Measurements from ENCODE around the gene ZFPL1.

ZFPL1 gene

DNA sequence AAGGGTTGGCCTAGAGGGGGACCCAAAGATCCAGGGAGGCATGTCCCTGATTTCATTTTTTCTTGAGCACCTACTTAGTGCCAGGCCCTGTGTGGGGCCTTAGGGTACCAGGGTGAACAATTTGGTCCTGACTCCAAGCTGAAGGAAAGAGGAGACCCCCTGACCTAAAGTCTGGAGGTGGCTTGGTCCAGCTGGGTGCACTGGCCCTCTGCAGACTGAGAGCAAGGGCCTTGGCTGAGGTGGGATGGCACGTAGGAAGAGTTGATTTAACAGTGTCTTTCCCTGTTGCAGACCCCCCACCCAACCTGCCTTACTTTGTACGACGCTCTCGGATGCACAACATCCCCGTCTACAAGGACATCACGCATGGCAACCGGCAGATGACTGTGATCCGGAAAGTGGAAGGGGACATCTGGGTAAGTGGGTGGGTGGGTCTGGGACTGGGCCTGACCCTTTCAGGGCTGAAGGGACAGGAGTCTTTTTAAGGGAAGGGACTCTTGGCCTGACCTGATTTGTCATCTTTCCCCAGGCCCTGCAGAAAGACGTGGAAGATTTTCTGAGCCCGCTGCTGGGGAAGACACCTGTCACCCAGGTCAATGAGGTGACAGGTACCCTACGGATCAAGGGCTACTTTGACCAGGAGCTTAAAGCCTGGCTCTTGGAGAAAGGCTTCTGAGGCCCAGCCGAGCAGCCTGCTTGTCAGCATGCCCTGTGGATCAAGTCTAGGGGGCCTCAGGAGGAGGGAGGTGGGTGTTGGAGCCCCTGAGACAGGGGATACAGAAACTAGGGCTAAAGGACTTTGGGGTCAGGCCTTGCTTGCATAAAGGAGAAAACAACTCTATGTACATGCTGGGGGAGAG, 41.4 kb downstream of the ZFPL1 start:
- Histone ChIP-seq H3K9ac (ENCODE audit: low read length) (no peak overlapping the region), H3K27me3 (ENCODE audit: control insufficient read depth, insufficient read depth, low read length) (no peaks in the 10 kb centered on the region), H3K36me3 (ENCODE audit: control insufficient read depth, insufficient read depth, low read length) (peaks cover 73% of the 10 kb centered on the region), H3K27ac (ENCODE audit: low read depth, low read length) (no peak overlapping the region), H3K4me1 (ENCODE audit: control insufficient read depth, insufficient read depth, low read length) (0 out of 2 replicates have a peak, but pooled peaks cover 3% of the 10 kb centered on the region), H3K4me3 (ENCODE audit: low read depth, low read length) (no peak overlapping the region), H3K9me3 (ENCODE audit: control insufficient read depth, insufficient read depth, low read depth, low read length) (no peaks in the 10 kb centered on the region)

DNA sequence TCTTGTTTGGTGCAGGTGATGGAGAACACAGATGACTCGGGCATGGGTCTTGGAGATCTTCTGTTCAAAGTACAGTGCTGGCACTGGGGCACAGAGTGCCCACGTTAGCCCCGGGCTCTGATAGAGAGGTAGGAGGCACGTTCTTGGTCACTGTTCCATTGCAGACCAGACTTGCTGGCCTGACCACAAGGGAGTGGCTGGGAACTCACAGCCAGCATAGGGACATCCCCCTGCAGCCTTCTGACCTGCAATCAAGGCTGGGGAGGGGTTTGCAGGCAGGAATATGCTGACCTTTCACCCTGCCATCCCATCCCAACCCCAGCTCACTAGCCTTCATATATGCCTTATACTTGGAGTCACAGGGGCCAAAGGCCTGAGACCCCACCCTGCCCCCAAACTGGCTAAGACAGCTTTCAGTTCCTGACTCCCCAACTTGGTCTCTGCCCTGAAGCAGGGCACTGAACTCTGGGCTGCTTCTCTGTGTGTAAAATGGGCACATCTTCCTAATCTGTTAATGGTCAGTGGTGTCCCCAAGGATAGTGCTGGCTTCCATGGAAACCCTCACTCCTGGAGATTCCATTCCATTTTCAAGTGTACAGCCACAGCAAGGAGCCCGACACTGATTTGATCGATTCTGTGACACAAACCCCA, 42.7 kb downstream of the ZFPL1 start:
- peaks cover 74% of the 10 kb centered on the region for H3K36me3 ChIP-seq (ENCODE audit: control insufficient read depth, insufficient read depth, low read length)
- no peak overlapping the region for H3K4me3 ChIP-seq (ENCODE audit: low read depth, low read length)
- H3K27me3 ChIP-seq (ENCODE audit: control insufficient read depth, insufficient read depth, low read length) = no peaks in the 10 kb centered on the region
- H3K9ac ChIP-seq (ENCODE audit: low read length) = no peak overlapping the region
- no peaks in the 10 kb centered on the region for H3K4me1 ChIP-seq (ENCODE audit: control insufficient read depth, insufficient read depth, low read length)
- no peak overlapping the region for H3K27ac ChIP-seq (ENCODE audit: low read depth, low read length)
- H3K9me3 ChIP-seq (ENCODE audit: control insufficient read depth, insufficient read depth, low read depth, low read length) = no peaks in the 10 kb centered on the region

DNA sequence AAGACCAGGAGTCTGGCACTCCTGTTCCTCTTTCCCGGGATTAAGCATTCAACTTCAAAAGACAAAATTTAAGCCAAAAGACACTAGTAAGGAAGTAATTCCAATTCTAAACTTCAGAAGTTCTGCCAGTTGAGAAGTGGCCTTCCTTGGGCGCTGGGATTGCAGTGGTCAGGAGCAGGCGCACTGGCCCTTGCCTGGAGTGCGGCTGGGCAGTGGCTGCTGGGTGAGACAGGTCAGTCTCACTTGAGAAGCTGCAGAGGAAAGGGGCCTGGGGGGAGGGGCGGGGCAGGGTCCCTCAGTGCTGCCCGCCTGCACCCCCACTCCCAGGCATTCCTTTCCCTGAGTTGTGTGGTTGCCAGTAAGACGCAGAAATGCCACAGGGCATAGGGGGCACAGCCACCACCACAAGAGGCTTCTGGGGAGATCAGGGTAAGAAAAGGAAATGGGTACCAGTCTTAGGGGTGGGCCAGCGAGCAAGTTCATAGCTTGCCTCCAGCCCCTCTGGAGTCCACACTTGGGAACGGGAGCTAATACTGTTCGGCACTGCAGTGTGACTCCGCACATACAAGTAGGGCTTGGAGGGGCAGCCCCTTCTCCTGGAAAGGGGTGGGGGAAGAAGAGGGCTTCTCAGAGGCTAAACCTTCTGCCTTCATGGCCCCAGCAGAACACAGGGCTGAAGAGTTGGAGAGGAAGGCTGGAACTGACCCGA, 43.6 kb downstream of the ZFPL1 start:
- Histone ChIP-seq H3K27ac (ENCODE audit: low read depth, low read length) (no peak overlapping the region), H3K36me3 (ENCODE audit: control insufficient read depth, insufficient read depth, low read length) (peaks cover 82% of the 10 kb centered on the region)

DNA sequence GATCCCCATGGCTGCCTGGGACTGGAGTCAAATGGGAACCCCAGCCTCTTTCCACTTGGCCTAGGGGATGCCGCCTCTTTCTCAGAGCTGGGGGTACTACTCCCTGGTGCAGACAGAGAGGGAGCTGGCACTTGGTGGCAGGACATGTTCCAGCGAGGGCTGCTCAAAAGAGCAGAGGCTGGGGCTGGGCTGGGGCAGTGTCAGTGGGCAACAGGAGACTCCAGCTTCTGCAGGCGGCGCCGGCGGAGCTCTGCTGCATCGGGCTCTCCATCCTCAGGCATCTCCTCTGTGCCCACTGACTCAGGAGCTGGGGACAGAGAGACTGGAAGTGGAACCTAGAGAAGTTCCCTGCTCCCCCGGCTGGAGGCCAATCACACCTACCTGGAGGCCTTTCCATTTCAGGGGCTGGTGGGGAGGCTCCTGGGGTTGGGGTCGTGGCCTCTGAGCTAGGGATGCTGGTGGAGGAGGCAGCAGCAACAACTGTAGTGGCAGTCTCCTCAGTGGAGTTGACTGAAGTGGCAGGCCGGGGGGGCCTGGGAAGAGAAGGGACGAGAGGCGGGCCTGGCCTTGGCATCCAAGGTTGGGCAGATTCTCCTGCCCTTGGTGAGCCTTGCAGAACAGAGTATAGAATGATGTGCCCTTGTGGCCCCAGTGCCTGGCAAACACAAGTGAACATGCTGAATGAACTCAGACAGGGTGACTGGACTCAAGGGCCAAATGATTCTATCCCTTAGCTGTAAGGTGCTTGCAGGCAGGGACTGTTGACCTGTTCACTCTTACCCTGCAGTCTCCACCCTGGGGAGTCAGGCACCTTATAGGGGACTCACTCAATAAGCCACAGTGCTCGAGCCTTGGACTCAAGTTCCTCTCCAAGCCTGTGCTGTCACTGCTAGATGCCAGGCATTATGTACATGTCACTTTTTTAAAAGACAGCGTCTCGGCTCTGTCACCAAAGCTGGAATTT, 44.4 kb downstream of the ZFPL1 start:
- H3K27me3 ChIP-seq (ENCODE audit: control insufficient read depth, insufficient read depth, low read length) = no peaks in the 10 kb centered on the region
- H3K9ac ChIP-seq (ENCODE audit: low read length) = no peak overlapping the region
- no peaks in the 10 kb centered on the region for H3K9me3 ChIP-seq (ENCODE audit: control insufficient read depth, insufficient read depth, low read depth, low read length)
- H3K4me3 ChIP-seq (ENCODE audit: low read depth, low read length) = no peak overlapping the region
- H3K27ac ChIP-seq (ENCODE audit: low read depth, low read length) = no peak overlapping the region
- peaks cover 10% of the 10 kb centered on the region for H3K4me1 ChIP-seq (ENCODE audit: control insufficient read depth, insufficient read depth, low read length)
- H3K36me3 ChIP-seq (ENCODE audit: control insufficient read depth, insufficient read depth, low read length) = peaks cover 87% of the 10 kb centered on the region

More for the DNA sequence above, 43.6 kb downstream of the ZFPL1 start:
- no peak overlapping the region for H3K4me3 ChIP-seq (ENCODE audit: low read depth, low read length)
- no peaks in the 10 kb centered on the region for H3K9me3 ChIP-seq (ENCODE audit: control insufficient read depth, insufficient read depth, low read depth, low read length)
- H3K9ac ChIP-seq (ENCODE audit: low read length) = no peak overlapping the region
- no peaks in the 10 kb centered on the region for H3K27me3 ChIP-seq (ENCODE audit: control insufficient read depth, insufficient read depth, low read length)
- peaks cover 1% of the 10 kb centered on the region; the same call in 1 of the 2 replicates for H3K4me1 ChIP-seq (ENCODE audit: control insufficient read depth, insufficient read depth, low read length)

DNA sequence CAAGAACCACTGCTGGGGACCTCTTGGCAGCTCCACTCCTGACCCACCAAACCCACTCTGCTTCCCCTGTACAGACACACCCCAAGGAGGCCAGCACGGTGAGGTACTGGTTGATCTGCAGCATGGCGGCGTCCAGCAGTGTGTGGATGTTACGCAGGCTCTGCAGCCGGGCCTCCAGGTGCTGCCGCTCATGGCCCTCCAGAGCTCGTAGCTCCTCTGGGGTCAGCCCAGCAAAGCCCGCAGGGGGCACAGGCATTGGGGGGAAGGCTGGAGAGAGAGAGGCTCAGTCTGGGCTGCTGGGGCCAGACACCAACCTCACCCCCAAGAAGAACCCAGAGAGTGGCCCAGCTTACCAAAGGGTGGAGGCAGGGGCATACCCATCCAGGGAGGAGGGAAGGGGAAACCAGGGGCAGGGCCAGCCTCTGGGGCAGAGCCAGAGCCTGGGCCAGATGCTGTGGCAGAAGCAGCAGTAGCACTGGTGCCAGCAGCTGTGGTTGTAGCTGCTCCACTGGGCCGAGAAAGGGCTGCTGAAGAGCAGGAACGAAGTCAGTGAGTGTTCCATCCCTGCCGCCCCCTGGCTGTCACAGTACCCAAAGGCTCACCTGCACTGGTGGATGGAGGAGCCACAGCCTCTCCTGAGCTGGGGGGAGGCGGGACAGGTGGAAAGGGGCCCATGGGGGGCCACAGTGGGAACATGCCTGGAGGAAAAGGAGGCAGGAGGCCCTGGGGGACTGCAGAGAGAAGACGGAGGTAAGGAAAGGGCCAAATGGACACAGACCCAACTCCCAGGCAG, 45.8 kb downstream of the ZFPL1 start:
- no peak overlapping the region for H3K27ac ChIP-seq (ENCODE audit: low read depth, low read length)
- peaks cover 80% of the 10 kb centered on the region for H3K36me3 ChIP-seq (ENCODE audit: control insufficient read depth, insufficient read depth, low read length)
- no peak overlapping the region for H3K4me3 ChIP-seq (ENCODE audit: low read depth, low read length)
- no peaks in the 10 kb centered on the region for H3K9me3 ChIP-seq (ENCODE audit: control insufficient read depth, insufficient read depth, low read depth, low read length)
- H3K4me1 ChIP-seq (ENCODE audit: control insufficient read depth, insufficient read depth, low read length) = peaks cover 11% of the 10 kb centered on the region
- H3K9ac ChIP-seq (ENCODE audit: low read length) = no peak overlapping the region
- no peaks in the 10 kb centered on the region for H3K27me3 ChIP-seq (ENCODE audit: control insufficient read depth, insufficient read depth, low read length)

DNA sequence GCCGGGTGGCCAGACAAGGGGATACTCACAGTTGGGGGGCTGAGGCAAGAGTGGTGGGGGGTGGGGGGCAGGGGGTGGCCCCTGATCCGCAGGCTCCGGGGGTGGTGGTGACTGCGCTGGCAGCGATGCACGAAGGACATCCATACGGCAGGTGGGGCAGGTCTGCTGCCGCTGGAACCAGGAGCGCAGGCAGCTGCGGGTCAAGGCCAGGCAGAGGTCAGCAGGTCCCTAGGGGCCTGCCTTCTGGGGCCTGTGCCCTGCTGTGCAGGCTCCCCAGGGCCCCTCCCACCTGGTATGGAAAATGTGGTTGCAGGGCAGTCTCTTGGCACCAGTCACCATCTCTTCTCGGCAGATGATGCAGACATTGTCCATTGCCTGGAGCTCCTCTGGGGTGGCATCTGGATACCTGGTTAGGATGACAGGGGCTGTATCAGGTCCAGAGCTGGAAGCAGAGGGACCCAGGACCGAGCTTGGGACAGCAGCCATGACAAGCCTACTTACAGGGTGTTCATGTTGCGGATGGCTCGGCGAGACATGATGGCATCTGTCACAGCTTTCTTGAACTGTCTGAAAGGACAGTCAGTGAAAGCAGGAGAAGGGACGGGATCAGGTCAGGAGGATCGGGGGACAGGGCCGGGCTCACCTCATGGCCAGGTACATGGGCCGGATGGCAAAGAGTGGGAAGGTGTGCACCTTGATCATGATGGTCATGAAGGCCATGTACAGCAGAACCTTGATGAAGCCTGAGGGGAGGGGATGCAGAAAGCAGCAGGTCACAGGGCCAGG, 46.8 kb downstream of the ZFPL1 start:
- H3K4me3 ChIP-seq (ENCODE audit: low read depth, low read length) = no peak overlapping the region
- peaks cover 16% of the 10 kb centered on the region for H3K4me1 ChIP-seq (ENCODE audit: control insufficient read depth, insufficient read depth, low read length)
- H3K27me3 ChIP-seq (ENCODE audit: control insufficient read depth, insufficient read depth, low read length) = no peaks in the 10 kb centered on the region
- no peak overlapping the region for H3K27ac ChIP-seq (ENCODE audit: low read depth, low read length)
- no peak overlapping the region for H3K9ac ChIP-seq (ENCODE audit: low read length)
- peaks cover 70% of the 10 kb centered on the region for H3K36me3 ChIP-seq (ENCODE audit: control insufficient read depth, insufficient read depth, low read length)
- no peaks in the 10 kb centered on the region for H3K9me3 ChIP-seq (ENCODE audit: control insufficient read depth, insufficient read depth, low read depth, low read length)

DNA sequence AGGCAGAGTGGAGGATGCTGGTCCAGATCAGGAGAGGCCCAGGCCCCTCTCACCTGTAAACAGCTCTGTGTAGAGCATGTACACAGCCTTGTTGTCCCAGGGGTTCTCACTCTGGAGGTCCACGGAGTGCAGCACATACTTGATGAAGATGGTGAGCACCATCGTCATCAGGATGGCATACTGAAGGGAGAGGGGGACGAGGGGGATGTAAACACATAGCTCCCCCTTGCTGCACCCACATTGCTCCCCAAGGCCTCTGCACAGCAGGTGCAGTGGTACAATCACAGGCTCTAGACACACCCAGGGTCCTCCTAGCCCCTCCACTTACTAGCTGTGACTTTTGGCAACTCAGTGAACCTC, 47.4 kb downstream of the ZFPL1 start:
- H3K9ac ChIP-seq (ENCODE audit: low read length) = no peak overlapping the region
- H3K4me1 ChIP-seq (ENCODE audit: control insufficient read depth, insufficient read depth, low read length) = peaks cover 17% of the 10 kb centered on the region
- H3K4me3 ChIP-seq (ENCODE audit: low read depth, low read length) = no peak overlapping the region
- H3K36me3 ChIP-seq (ENCODE audit: control insufficient read depth, insufficient read depth, low read length) = peaks cover 64% of the 10 kb centered on the region
- H3K9me3 ChIP-seq (ENCODE audit: control insufficient read depth, insufficient read depth, low read depth, low read length) = no peaks in the 10 kb centered on the region
- no peaks in the 10 kb centered on the region for H3K27me3 ChIP-seq (ENCODE audit: control insufficient read depth, insufficient read depth, low read length)
- no peak overlapping the region for H3K27ac ChIP-seq (ENCODE audit: low read depth, low read length)

DNA sequence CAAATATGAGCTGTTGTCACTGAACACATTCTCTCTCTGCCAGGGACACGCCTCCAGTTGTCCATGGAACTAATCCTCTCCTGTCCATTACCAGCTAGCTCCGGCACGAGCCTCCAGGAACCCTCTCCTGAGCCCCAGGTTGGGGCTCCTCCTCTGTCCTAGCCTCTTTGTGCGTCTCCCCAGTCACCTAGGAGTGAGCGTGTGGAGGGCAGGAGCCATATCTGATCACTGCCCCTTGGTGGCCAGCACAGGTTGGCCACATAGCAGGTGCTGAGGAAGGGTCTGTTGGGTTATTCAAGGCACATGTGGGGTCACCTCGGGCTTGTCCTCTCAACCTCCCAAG, 47.8 kb downstream of the ZFPL1 start:
- Histone ChIP-seq H3K4me1 (ENCODE audit: control insufficient read depth, insufficient read depth, low read length) (peaks cover 17% of the 10 kb centered on the region), H3K9me3 (ENCODE audit: control insufficient read depth, insufficient read depth, low read depth, low read length) (no peaks in the 10 kb centered on the region), H3K27me3 (ENCODE audit: control insufficient read depth, insufficient read depth, low read length) (no peaks in the 10 kb centered on the region), H3K36me3 (ENCODE audit: control insufficient read depth, insufficient read depth, low read length) (peaks cover 60% of the 10 kb centered on the region), H3K27ac (ENCODE audit: low read depth, low read length) (no peak overlapping the region), H3K9ac (ENCODE audit: low read length) (no peak overlapping the region), H3K4me3 (ENCODE audit: low read depth, low read length) (no peak overlapping the region)

DNA sequence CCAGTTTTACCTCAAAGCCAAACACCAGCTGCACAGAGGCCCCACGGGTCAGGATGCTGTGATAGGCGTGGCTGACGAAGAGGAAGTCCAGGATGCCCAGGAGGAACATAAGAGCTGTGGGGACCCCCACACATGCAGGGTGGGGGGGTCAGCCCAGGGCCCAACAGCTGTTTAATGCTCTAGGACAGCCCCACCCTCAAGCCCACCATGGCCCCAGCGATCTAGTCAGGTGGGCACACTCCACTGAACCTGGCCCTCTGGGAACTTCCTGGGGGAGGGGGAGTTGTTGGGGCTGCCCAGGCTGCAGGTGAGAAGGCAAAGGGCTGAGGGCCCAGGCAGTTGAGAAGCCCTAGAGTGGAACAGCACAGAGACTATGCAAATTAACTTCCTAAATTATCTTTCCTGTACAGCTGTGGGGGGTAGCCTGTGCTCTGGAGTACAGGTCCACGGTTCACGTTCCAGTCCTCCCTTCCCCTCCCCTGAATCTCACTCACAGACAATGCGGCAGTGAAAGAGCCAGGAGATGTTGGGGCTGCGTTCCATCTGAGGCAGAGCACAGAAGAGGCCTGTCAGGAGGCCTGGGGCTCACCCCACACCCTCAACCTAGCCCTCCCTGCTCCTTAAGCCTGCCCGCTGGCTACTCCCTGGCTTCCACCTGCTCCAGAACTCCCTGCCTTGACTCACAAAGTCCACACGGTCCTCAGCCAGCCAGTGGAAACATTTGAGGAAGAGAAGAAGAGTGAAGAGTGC, 48.4 kb downstream of the ZFPL1 start:
- H3K9ac ChIP-seq (ENCODE audit: low read length) = peak overlapping the region; percentile 100
- H3K9me3 ChIP-seq (ENCODE audit: control insufficient read depth, insufficient read depth, low read depth, low read length) = no peaks in the 10 kb centered on the region
- H3K27me3 ChIP-seq (ENCODE audit: control insufficient read depth, insufficient read depth, low read length) = no peaks in the 10 kb centered on the region
- H3K27ac ChIP-seq (ENCODE audit: low read depth, low read length) = no peak overlapping the region
- H3K36me3 ChIP-seq (ENCODE audit: control insufficient read depth, insufficient read depth, low read length) = peaks cover 54% of the 10 kb centered on the region
- H3K4me1 ChIP-seq (ENCODE audit: control insufficient read depth, insufficient read depth, low read length) = peaks cover 17% of the 10 kb centered on the region
- no peak overlapping the region for H3K4me3 ChIP-seq (ENCODE audit: low read depth, low read length)

All from HUES6 (cell line).